Amygdala (tissue), 56 donors: ENCODE measurements around the gene UNC5C.
A peak's percentile ranks its signal among the peaks of the same experiment; 100 is the strongest.

Experiments
- DNase-seq, 56 donors: peaks; one replicate each; lab custom pipeline; 2025; lab: John Stamatoyannopoulos, UW

UNC5C gene

GRCh38 chr4:95524184-95524583 is 24.6 kb downstream of the UNC5C start:
- no peak for DNase-seq

DNA sequence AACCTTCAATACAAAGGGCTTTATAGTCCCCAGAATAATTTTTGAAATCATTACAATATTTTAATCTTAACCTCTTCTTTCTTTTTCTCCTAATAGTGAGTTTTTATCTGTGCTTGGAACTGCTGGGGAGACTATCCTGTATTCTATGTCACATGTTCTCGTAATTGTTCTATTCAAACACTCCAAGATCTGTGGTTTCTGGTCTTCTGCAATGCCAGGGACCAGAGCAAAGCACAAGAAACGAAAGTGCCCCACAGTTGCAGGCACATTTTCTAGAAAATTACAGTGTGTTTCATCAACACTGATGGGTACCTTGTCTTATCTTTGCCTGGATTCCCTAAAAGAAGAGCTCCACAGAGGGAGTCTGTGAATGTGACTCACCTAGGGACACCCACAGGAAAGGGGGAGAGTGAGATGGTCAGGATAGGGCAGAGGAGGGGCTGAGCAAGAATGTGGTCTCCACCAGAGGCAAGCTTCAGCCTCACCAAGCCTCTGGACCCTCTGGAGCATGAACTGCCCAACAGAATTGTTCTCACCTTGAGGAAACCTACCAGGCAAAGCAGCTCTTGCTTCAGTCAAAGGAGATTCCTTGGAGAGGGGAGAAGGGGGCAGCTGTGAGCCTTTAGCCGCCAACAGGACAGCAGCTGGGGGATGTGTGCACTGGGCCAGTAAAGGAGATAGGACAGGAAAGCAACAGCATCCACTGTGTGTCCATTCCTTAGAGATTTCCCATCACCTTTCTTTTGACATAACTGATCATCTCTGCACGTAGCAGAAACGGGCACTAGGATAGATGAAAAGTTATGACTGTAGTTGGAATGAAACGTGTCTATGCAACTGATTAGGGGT is 25.9 kb downstream of the UNC5C start:
- DNase-seq: no peak

DNA sequence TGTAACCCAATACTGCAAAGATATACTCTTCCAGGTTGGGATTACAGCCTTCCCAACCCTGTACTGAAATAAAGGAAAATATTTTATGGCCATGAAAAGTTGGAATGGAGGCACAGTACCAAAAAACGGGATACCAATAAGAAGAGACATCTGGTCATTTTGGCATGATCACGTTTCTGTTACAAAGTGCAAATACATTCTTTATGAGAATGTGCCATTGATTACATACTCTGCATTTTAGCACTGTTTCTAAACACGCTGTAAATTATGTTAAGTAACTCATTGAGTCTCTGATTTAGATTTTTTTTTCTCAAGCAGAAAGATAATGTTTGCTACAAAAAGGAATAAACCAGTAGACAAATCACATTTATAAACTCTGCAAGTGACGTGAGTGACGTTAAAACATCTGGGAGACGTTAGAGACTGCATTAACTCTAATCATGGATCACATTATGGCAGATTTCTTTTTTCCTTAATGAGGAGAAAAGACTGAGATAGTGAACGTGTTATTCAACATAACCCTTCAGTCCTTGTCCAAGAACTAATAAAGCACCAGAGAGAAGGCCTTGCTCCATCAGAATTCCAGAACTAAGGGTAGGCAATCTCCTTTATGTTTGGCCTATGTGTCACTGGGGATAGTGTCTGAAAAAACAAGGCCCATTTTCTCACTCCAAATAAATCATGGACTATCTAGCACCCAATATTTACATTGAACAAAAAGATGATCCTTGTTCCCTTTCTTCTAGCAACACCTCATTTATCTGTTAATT is 31.0 kb downstream of the UNC5C start:
- DNase-seq: no peak

- peak in 1 of 56 donors; percentile 9 for DNase-seq
Measured at GRCh38 chr4:95516528-95517017, 32.2 kb downstream of the UNC5C start.

DNA sequence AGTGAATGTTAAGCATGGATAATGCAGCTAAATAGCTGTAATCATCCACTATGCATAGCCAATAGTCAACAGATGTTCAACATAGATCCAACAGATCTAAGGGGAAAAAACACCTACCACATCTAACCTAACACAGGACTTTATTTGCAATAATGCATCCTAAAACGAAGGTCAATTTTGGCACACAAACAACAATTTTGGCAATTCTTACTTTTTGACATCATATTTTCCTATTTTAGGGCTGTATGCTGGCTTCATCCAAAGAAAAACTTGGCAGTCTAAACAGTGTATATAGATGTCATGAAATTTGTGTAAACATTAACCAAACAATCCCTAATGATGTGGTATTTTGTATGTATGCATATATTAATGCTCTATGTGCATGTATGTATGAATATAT is 33.2 kb downstream of the UNC5C start:
- DNase-seq: no peak

DNA sequence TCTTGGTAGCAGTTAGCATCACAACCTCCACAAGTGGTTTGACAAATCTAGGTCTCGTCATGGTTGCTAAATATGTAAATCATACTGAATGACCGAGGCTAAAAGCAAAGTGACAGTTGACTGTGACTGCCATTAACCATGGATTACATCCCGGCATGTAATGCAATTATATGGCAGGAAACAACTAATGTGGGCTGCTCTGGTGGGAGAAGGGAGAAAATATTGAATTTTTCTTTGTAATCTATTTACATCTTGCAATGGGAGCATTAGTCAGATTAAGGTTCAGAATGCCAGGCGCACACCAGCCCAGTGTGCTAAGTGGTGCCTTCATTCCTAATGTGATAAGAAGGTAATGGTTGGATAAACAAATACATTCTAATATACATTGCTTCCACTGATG is 35.8 kb downstream of the UNC5C start:
- no peak for DNase-seq

GRCh38 chr4:95511477-95511876 is 37.3 kb downstream of the UNC5C start:
- DNase-seq: no peak

GRCh38 chr4:95510877-95511276 is 37.9 kb downstream of the UNC5C start:
- DNase-seq: no peak

GRCh38 chr4:95510145-95510544 is 38.6 kb downstream of the UNC5C start:
- peak in 3 of 56 donors; percentile 14 to 40 (median 21) for DNase-seq

- DNase-seq: no peak
Measured at GRCh38 chr4:95508421-95508820, 40.4 kb downstream of the UNC5C start.

DNA sequence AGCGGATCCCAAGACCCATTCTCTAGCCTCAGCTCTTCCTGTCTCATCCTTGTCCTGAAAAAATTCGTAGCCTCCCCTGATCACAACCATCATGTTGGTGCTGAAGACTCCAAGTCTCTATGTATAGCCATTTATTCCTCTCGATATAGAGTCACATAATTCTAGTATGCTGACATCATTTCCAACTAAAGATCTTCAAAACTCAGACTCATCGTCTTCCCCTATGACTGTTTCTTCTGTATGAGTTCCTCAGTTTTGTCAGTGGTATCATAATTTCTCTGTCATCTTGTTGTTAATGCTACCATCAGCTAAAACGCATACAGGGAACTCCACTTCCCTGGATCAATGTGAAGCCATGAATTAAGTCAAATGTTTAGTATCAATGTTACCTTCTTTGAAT is 41.2 kb downstream of the UNC5C start:
- no peak for DNase-seq

DNA sequence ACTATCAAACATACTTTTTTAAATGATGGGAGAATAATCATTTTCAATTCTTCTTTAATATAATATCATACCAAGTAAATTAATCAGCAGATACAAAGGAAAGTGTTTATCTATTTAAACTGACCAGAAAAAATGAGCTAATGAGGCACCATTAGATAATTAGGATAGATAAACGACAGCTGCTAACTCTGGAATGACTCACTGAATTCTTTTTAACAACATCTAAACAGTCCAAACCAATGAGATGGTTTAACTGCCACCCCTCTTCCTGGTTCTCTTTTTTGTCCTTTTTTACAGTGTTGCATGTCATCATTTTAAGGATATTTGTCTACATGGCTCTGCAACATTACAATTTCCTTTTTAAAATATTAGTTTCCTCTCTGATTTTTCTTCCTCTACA is 41.6 kb downstream of the UNC5C start:
- no peak for DNase-seq

- no peak for DNase-seq
Measured at GRCh38 chr4:95506264-95506663, 42.5 kb downstream of the UNC5C start.

DNA sequence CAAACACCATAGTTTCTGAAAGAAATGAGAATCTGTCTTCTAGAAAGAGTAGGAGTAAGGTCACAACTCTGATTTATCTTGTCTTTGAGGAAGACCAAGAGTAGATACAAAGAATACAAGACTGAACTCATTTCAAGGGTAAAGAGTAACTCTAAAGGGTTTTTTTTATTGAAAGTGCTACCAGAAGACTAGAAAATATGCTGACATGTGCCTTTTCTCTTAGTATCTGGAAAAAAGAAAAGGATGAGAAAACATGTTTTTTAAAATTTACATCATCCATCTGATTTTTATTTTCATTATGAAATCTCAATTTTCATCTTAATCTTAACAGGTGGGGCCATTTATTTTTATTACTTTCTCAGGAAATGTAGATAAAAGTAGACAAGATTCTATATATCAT is 43.0 kb downstream of the UNC5C start:
- no peak for DNase-seq

GRCh38 chr4:95505151-95505550 is 43.6 kb downstream of the UNC5C start:
- DNase-seq: peak in 4 of 56 donors; percentile 13 to 36 (median 17)

DNA sequence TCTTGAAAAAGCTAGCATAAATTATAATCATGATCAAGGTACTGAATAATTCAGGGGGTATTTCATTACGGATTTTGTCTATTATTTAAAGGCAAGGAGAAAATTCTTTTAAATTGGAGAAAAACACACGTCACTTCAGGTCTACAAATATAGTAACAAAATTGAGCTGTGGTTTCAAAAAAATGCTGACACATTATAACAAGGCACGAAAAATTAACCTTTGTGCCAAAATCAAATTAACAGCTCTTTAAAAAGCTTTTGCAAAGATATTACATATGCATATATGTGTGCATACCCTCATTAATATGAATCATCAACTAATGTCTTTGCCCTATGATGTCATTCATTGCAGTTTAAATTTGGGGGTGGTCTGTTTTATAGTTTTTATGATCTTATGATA is 44.3 kb downstream of the UNC5C start:
- DNase-seq: no peak

- no peak for DNase-seq
Measured at GRCh38 chr4:95500361-95500760, 48.4 kb downstream of the UNC5C start.

- DNase-seq: no peak
Measured at GRCh38 chr4:95499291-95499696, 49.5 kb downstream of the UNC5C start.

- DNase-seq: no peak
Measured at GRCh38 chr4:95494186-95494585, 54.6 kb downstream of the UNC5C start.

DNA sequence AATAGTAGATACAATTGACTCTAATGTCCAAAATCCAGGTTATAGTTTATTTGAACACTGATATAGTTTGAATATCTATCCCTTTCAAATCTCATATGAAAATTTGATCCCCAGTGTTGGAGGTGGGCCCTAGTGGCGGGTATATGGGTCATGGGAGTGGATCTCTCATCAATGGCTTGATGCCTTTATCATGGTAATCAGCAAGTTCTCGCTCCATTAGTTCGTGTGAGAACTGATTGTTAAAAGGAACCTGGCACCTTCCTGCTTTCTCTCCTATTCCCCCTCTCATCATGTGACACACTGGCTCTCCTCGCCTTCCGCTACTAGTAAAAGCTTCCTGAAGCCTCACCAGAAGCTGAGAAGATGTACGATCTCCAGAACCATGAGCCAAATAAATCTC is 70.1 kb downstream of the UNC5C start:
- no peak for DNase-seq

GRCh38 chr4:95476121-95476520 is 72.7 kb downstream of the UNC5C start:
- no peak for DNase-seq

DNA sequence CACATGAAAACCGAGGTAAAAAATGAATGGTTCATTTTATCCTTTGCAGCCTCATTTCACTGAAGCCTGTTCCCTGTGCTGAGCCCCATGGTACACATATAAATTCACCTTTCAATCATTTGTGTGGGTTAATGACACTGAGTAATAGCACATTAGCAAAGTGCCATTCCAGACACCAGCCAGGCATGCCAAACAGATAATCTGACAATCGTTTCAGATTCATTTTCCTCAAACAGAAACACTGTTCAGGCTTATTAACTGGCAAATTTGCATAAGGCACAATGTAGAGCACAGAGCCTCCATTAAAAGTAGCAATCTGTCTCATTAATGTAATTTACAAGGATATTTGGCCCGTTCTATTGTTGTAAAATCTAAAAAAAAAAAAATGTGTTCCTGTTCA is 76.2 kb downstream of the UNC5C start:
- DNase-seq: no peak
